Measurements from ENCODE around the gene WIPF1.

Gene WIPF1

DNA sequence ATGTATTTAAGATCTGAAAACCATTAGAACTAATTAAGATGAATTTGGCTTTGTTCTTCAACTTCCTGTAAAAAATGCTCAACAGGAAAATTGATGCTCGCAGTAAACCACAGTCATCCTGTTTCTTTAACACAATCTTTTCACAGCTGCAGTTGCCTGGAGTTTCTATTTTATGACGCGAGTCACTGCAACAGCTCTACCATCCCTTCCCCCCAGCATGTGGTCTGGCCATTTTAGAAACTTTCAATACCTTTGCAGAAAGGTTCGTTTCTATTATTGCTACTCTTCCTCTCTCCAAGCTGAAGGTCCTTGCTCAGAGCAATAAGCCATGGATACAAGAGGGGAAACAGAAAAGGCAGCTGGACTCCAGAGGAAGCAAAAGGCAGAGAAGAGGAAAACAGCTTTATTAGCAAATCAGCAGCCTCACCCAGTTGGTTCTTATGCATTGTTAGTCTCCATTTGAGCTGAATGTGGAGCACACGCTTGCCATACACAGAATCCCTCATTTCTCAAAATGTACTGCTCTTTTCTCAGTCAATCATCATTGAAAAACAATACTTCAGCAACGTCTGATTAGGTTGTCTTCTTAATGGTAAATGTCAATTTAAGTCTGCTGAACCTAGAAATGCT, 3.9 kb downstream of the WIPF1 start:
- H3K27ac ChIP-seq (ENCODE audit: low read length) = peak overlapping the region; percentile 96

DNA sequence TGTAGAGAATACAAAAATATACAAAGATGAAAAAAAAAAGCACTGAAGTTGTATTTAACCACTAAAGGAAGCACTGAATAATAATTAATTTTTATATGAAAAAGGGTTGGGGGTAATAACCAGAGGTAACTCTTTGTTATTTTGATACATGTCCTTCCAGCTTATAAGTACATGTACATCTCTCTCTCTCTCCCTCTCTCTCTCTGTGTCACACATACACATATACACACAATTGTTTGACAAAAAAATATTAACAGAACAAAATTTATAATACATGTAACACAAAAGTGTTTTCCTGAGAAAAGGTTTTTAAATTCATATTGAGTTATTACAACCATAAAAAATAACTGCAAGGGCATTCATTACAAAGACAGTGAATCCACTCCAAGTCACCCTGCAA, 4.6 kb downstream of the WIPF1 start:
- Histone ChIP-seq H3K9ac (ENCODE audit: low read length) (peak overlapping the region; percentile 61), H3K4me3 (ENCODE audit: low read length) (peak overlapping the region; percentile 46), H2AFZ (ENCODE audit: low read length) (no peak overlapping the region), H3K27me3 (replicated peaks; ENCODE audit: insufficient read depth, low read length) (no peaks in the 10 kb centered on the region), H3K4me1 (ENCODE audit: low read length) (peaks cover 23% of the 10 kb centered on the region), H3K4me2 (ENCODE audit: low read depth, low read length) (peak overlapping the region; percentile 83), H3K79me2 (ENCODE audit: low read length) (peaks cover 95% of the 10 kb centered on the region), H3K9me2 (replicated peaks; ENCODE audit: insufficient read depth, low read length) (no peaks in the 10 kb centered on the region), H4K20me1 (ENCODE audit: insufficient read depth, low read length) (peaks cover 17% of the 10 kb centered on the region), H3K9me3 (replicated peaks; ENCODE audit: insufficient read depth, low read length) (no peaks in the 10 kb centered on the region), H3F3A (ENCODE audit: insufficient read depth, low read length) (peaks cover 48% of the 10 kb centered on the region), H3K27ac (ENCODE audit: low read length) (peak overlapping the region; percentile 96), H3K36me3 (replicated peaks; ENCODE audit: insufficient read depth, low read length) (no peaks in the 10 kb centered on the region; the same call in 1 of the 2 replicates)
- no peak for DNase-seq
- no peak for TF ChIP-seq EZH2phosphoT487 (IDR thresholded peaks at IDR 0.05; ENCODE audit: low read length)
- TF ChIP-seq EZH2 (optimal IDR thresholded peaks at IDR 0.05; ENCODE audit: low read depth, low read length) = no peak
- TF ChIP-seq, protein P1, sequence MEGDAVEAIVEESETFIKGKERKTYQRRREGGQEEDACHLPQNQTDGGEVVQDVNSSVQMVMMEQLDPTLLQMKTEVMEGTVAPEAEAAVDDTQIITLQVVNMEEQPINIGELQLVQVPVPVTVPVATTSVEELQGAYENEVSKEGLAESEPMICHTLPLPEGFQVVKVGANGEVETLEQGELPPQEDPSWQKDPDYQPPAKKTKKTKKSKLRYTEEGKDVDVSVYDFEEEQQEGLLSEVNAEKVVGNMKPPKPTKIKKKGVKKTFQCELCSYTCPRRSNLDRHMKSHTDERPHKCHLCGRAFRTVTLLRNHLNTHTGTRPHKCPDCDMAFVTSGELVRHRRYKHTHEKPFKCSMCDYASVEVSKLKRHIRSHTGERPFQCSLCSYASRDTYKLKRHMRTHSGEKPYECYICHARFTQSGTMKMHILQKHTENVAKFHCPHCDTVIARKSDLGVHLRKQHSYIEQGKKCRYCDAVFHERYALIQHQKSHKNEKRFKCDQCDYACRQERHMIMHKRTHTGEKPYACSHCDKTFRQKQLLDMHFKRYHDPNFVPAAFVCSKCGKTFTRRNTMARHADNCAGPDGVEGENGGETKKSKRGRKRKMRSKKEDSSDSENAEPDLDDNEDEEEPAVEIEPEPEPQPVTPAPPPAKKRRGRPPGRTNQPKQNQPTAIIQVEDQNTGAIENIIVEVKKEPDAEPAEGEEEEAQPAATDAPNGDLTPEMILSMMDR (IDR thresholded peaks at IDR 0.05; ENCODE audit: low read length) = no peak

More for the DNA sequence above, 3.9 kb downstream of the WIPF1 start:
- Histone ChIP-seq H4K20me1 (ENCODE audit: insufficient read depth, low read length) (peaks cover 15% of the 10 kb centered on the region), H3K79me2 (ENCODE audit: low read length) (peaks cover 95% of the 10 kb centered on the region), H3K4me3 (ENCODE audit: low read length) (peak overlapping the region; percentile 57), H3K27me3 (replicated peaks; ENCODE audit: insufficient read depth, low read length) (no peaks in the 10 kb centered on the region), H3F3A (ENCODE audit: insufficient read depth, low read length) (peaks cover 54% of the 10 kb centered on the region), H3K9me2 (replicated peaks; ENCODE audit: insufficient read depth, low read length) (no peaks in the 10 kb centered on the region), H3K9me3 (replicated peaks; ENCODE audit: insufficient read depth, low read length) (no peaks in the 10 kb centered on the region), H3K36me3 (replicated peaks; ENCODE audit: insufficient read depth, low read length) (no peaks in the 10 kb centered on the region; the same call in 1 of the 2 replicates), H3K4me2 (ENCODE audit: low read depth, low read length) (peak overlapping the region; percentile 83), H2AFZ (ENCODE audit: low read length) (no peak overlapping the region), H3K4me1 (ENCODE audit: low read length) (peaks cover 30% of the 10 kb centered on the region), H3K9ac (ENCODE audit: low read length) (peak overlapping the region; percentile 90)
- peak; percentile 97 for DNase-seq
- TF ChIP-seq EZH2 (optimal IDR thresholded peaks at IDR 0.05; ENCODE audit: low read depth, low read length) = no peak
- TF ChIP-seq, protein P1 (IDR thresholded peaks at IDR 0.05; ENCODE audit: low read length) = no peak

DNA sequence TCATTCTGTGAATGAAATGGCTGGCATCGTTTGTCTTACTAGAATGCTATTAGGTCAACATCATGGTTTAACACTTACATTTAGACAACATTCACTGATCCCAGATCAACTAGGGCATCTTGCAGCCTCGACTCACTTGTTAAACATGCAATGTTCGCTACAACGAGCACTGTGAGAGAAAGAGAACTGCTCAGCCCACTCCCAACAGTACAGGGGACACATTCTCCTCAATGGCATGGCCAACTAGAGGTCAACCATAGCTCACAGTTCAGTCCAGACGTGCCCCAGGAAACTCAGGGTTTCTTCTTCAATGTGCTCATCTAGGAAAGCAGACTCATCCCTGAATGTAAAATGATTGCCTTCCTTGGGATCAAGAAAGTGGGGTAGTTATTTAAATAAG, 5.9 kb downstream of the WIPF1 start:
- Histone ChIP-seq H3K4me2 (ENCODE audit: low read depth, low read length) (0 out of 2 replicates have a peak overlapping the region, but pooled peaks have one; percentile 10), H3K27ac (ENCODE audit: low read length) (0 out of 2 replicates have a peak overlapping the region, but pooled peaks have one; percentile 8), H3K4me1 (ENCODE audit: low read length) (peaks cover 22% of the 10 kb centered on the region), H3K27me3 (replicated peaks; ENCODE audit: insufficient read depth, low read length) (no peaks in the 10 kb centered on the region), H3F3A (ENCODE audit: insufficient read depth, low read length) (peaks cover 36% of the 10 kb centered on the region), H4K20me1 (ENCODE audit: insufficient read depth, low read length) (peaks cover 25% of the 10 kb centered on the region), H3K4me3 (ENCODE audit: low read length) (no peak overlapping the region), H2AFZ (ENCODE audit: low read length) (no peak overlapping the region), H3K9me3 (replicated peaks; ENCODE audit: insufficient read depth, low read length) (no peaks in the 10 kb centered on the region), H3K79me2 (ENCODE audit: low read length) (peaks cover 95% of the 10 kb centered on the region), H3K9me2 (replicated peaks; ENCODE audit: insufficient read depth, low read length) (no peaks in the 10 kb centered on the region), H3K36me3 (replicated peaks; ENCODE audit: insufficient read depth, low read length) (no peaks in the 10 kb centered on the region; the same call in 1 of the 2 replicates), H3K9ac (ENCODE audit: low read length) (no peak overlapping the region)
- DNase-seq = no peak
- TF ChIP-seq, protein P1 (IDR thresholded peaks at IDR 0.05; ENCODE audit: low read length) = no peak
- TF ChIP-seq EZH2phosphoT487 (IDR thresholded peaks at IDR 0.05; ENCODE audit: low read length) (no peak), EZH2 (optimal IDR thresholded peaks at IDR 0.05; ENCODE audit: low read depth, low read length) (no peak)

Data from MM.1S (cell line).